GM23338 (cell line): Measurements from ENCODE around the gene IGSF21. TPM values are rescaled to one million over a fixed set of nuclear protein-coding genes. Genes with fewer than 3 reads are reported as not detected.
"Not testable (repeated sequence)": the region's sequence is repeated elsewhere in the genome, so short reads cannot be mapped to it uniquely, and the experiment has no call there.

Source experiments
- ATAC-seq: fragments of 200-7000 bp; cut with Tn5 transposase; 3 replicates; pipeline ENCODE4 v1.9.1; 2020
- DNase-seq: peaks from one replicate; pipeline ENCODE4 v3.0.0-alpha.2; 2015; ENCODE audit warnings: low spot score
- H2AFZ ChIP-seq: fragments of 200-600 bp; sonication (generic); 2 replicates; pipeline ENCODE4 v1.8.0; 2016; ENCODE audit warnings: antibody characterized with exemption, mild to moderate bottlenecking, moderate library complexity
- H3F3A ChIP-seq: fragments of 200-600 bp; sonication (generic); replicated peaks from 2 replicates; pipeline ENCODE4 v1.8.0; 2017; ENCODE audit warnings: antibody characterized with exemption, mixed run types, low read depth
- H3K27ac ChIP-seq: fragments of 200-600 bp; sonication (generic); 2 replicates; pipeline ENCODE4 v1.6.1; 2016; ENCODE audit warnings: low read depth
- H3K27me3 ChIP-seq: fragments of 200-600 bp; sonication (generic); 2 replicates; pipeline ENCODE4 v1.8.0; 2016; ENCODE audit warnings: mild to moderate bottlenecking, mixed run types, moderate library complexity; ENCODE audit not compliant: insufficient read depth
- H3K36me3 ChIP-seq: fragments of 200-600 bp; sonication (generic); 2 replicates; pipeline ENCODE4 v1.8.0; 2016; ENCODE audit warnings: mild to moderate bottlenecking; ENCODE audit not compliant: insufficient read depth
- H3K4me1 ChIP-seq: fragments of 200-600 bp; sonication (generic); 2 replicates; pipeline ENCODE4 v1.8.0; 2016; ENCODE audit warnings: mild to moderate bottlenecking, moderate library complexity; ENCODE audit not compliant: insufficient read depth
- H3K4me2 ChIP-seq: fragments of 200-600 bp; sonication (generic); 2 replicates; pipeline ENCODE4 v1.7.1; 2017; ENCODE audit warnings: mixed run types
- H3K4me3 ChIP-seq: fragments of 200-600 bp; sonication (generic); 2 replicates; pipeline ENCODE4 v1.6.1; 2016; ENCODE audit warnings: mixed run types
- H3K79me2 ChIP-seq: fragments of 200-600 bp; sonication (generic); replicated peaks from 2 replicates; pipeline ENCODE4 v1.8.0; 2017; ENCODE audit warnings: mild to moderate bottlenecking; ENCODE audit not compliant: insufficient read depth
- H3K9me2 ChIP-seq: fragments of 200-600 bp; sonication (generic); 2 replicates; pipeline ENCODE4 v1.8.0; 2017; ENCODE audit not compliant: insufficient read depth
- H4K20me1 ChIP-seq: fragments of 200-600 bp; sonication (generic); replicated peaks from 2 replicates; pipeline ENCODE4 v1.8.0; 2017; ENCODE audit warnings: mild to moderate bottlenecking; ENCODE audit not compliant: insufficient read depth
- H3K27ac Mint-ChIP-seq: 2 replicates; pipeline ENCODE4 v1.8.0; 2020; ENCODE audit warnings: inconsistent platforms, mild to moderate bottlenecking, moderate library complexity, mixed read lengths
- H3K27me3 Mint-ChIP-seq: 3 replicates; pipeline ENCODE4 v1.8.0; 2022; ENCODE audit warnings: low read depth, mild to moderate bottlenecking, moderate library complexity, mixed read lengths, inconsistent platforms; ENCODE audit not compliant: insufficient read depth, poor library complexity
- H3K36me3 Mint-ChIP-seq: 3 replicates; pipeline ENCODE4 v1.8.0; 2021; ENCODE audit warnings: low read depth, mild to moderate bottlenecking, inconsistent platforms, moderate library complexity, mixed read lengths
- H3K4me1 Mint-ChIP-seq: 3 replicates; pipeline ENCODE4 v1.8.0; 2020; ENCODE audit warnings: mild to moderate bottlenecking, inconsistent platforms, mixed read lengths
- H3K4me3 Mint-ChIP-seq: 3 replicates; pipeline ENCODE4 v1.8.0; 2021; ENCODE audit warnings: moderate library complexity, mild to moderate bottlenecking, inconsistent platforms, mixed read lengths
- H3K9me3 Mint-ChIP-seq: 3 replicates; pipeline ENCODE4 v1.8.0; 2020; ENCODE audit warnings: moderate library complexity, mild to moderate bottlenecking, inconsistent platforms, mixed read lengths
- CTCF ChIP-seq, 2 experiments: fragments of 200-600 bp in 1 of 2; sonication (generic) in 1 of 2; conservative IDR thresholded peaks; 2 replicates each; pipeline versions ENCODE4 v1.5.1 to v1.6.1; 2016 to 2017; ENCODE audit warnings: antibody characterized with exemption in 2 of 2, low read depth in 2 of 2, mild to moderate bottlenecking in 2 of 2, moderate library complexity in 1 of 2
- EZH2 ChIP-seq: fragments of 200-600 bp; sonication (generic); IDR thresholded peaks from one replicate; pipeline ENCODE4 v1.8.0; 2017; ENCODE audit warnings: antibody characterized with exemption, mild to moderate bottlenecking, low read depth; ENCODE audit not compliant: unreplicated experiment
- JUNB ChIP-seq: IDR thresholded peaks from one replicate; pipeline ENCODE4 v1.6.1; 2016; ENCODE audit warnings: antibody characterized with exemption; ENCODE audit not compliant: unreplicated experiment
- NANOG ChIP-seq: IDR thresholded peaks from 2 replicates; pipeline ENCODE4 v1.6.1; 2016; ENCODE audit warnings: antibody characterized with exemption, borderline replicate concordance
- POLR2AphosphoS5 ChIP-seq: IDR thresholded peaks from 2 replicates; pipeline ENCODE4 v1.6.1; 2016; ENCODE audit warnings: antibody characterized with exemption, low read depth
- STAT1 ChIP-seq: IDR thresholded peaks from one replicate; pipeline ENCODE4 v1.6.1; 2016; ENCODE audit warnings: antibody characterized with exemption; ENCODE audit not compliant: unreplicated experiment
- ZNF114 ChIP-seq: fragments of 250-450 bp; sonication (Bioruptor Pico); IDR thresholded peaks from 2 replicates; pipeline ENCODE4 v1.5.0; 2020; ENCODE audit warnings: mild to moderate bottlenecking, moderate library complexity
- polyA plus RNA-seq: library from polyadenylated mRNA; unstranded; fragments of >200 nt; fragmentation: Nextera tagmentation; extraction: Ambion mirVana; gene quantifications from 2 replicates; pipeline ENCODE4 v1.2.1, GENCODE V29; 2016
- total RNA-seq: library from RNA; depleted of rRNA; stranded (reverse); fragments of >200 nt; shearing (Covaris generic); gene quantifications from 2 replicates; pipeline ENCODE4 v1.2.3, GENCODE V29; 2014

The IGSF21 gene
- total and polyA plus RNA-seq, 2 experiments from 2014 or later: 15.6 to 15.7 TPM

DNA sequence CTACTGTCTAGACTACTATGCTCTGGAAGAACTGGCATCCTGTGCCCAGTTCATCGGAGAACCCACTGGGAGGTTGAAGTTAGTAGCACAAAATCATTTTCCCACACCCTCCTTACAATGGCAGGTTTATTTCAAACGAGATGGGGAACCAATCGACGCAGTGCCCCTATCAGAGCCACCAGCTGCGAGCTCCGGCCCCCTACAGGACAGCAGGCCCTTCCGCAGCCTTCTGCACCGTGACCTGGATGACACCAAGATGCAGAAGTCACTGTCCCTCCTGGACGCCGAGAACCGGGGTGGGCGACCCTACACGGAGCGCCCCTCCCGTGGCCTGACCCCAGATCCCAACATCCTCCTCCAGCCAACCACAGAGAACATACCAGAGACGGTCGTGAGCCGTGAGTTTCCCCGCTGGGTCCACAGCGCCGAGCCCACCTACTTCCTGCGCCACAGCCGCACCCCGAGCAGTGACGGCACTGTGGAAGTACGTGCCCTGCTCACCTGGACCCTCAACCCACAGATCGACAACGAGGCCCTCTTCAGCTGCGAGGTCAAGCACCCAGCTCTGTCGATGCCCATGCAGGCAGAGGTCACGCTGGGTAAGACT lies 257.6 kb downstream of the IGSF21 start:
- H3K4me2 ChIP-seq: no peak overlapping the region
- peaks cover 5% of the 10 kb centered on the region; the same call in 1 of the 3 replicates for H3K9me3 Mint-ChIP-seq
- no peaks in the 10 kb centered on the region for H4K20me1 ChIP-seq
- peaks cover 15% of the 10 kb centered on the region for H3K36me3 Mint-ChIP-seq
- no peak overlapping the region for H3K27ac Mint-ChIP-seq
- H3K79me2 ChIP-seq: no peaks in the 10 kb centered on the region
- H3K4me3 Mint-ChIP-seq: no peak overlapping the region
- DNase-seq (peak; percentile 33), ATAC-seq (peak; percentile 48)
- no peaks in the 10 kb centered on the region for H3K27me3 ChIP-seq
- no peaks in the 10 kb centered on the region for H3F3A ChIP-seq
- H3K4me1 ChIP-seq: no peaks in the 10 kb centered on the region
- H2AFZ ChIP-seq: no peak overlapping the region
- no peaks in the 10 kb centered on the region for H3K36me3 ChIP-seq
- H3K9me2 ChIP-seq: no peaks in the 10 kb centered on the region; the same call in 1 of the 2 replicates
- H3K27me3 Mint-ChIP-seq: peaks cover 11% of the 10 kb centered on the region
- H3K4me3 ChIP-seq: no peak overlapping the region
- H3K27ac ChIP-seq: no peak overlapping the region
- H3K4me1 Mint-ChIP-seq: peaks cover 9% of the 10 kb centered on the region
- TF ChIP-seq CTCF (conservative IDR thresholded peaks at IDR 0.05; ENCODE audit: low read depth in 2 of 2): peak; percentile 23 to 34
- TF ChIP-seq JUNB: no peak

- not testable (repeated sequence) for H3K4me2 ChIP-seq, ATAC-seq, H3K27ac ChIP-seq, H3K4me1 Mint-ChIP-seq, H3K4me3 Mint-ChIP-seq, H4K20me1 ChIP-seq, H3K9me3 Mint-ChIP-seq, H3K36me3 ChIP-seq, H3K27me3 Mint-ChIP-seq, H3K4me1 ChIP-seq, H3F3A ChIP-seq, H2AFZ ChIP-seq, H3K79me2 ChIP-seq, H3K27ac Mint-ChIP-seq, DNase-seq, H3K36me3 Mint-ChIP-seq, H3K9me2 ChIP-seq, H3K4me3 ChIP-seq, H3K27me3 ChIP-seq
Measured at GRCh38 chr1:18372505-18372904, 264.9 kb downstream of the IGSF21 start.

DNA sequence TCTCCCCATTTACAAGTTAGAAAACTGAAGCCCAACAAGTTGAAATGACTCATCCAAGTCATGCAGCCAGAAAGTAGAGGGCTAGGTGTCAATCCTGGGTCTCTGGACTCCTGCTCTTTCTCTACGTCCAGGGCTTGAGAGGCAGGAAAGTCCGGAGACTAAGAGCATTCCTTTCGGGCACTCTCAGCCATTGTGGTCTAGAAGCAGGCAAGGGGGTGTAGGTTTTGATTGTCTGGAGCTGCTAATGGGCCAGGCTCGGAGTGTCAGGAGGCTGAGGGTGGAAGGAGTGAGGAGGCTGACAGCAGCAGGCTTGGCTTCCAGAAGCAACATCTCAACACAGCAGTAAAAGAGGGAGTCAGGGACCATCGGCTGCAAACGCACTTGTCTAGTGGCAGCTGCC lies 265.6 kb downstream of the IGSF21 start:
- Histone ChIP-seq H3K4me3 (no peak overlapping the region), H3K4me1 (0 out of 2 replicates have a peak, but pooled peaks cover 4% of the 10 kb centered on the region), H4K20me1 (no peaks in the 10 kb centered on the region), H3K4me2 (no peak overlapping the region), H3K27ac (no peak overlapping the region), H3K9me2 (0 out of 2 replicates have a peak, but pooled peaks cover 6% of the 10 kb centered on the region), H3K36me3 (no peaks in the 10 kb centered on the region), H3K79me2 (no peaks in the 10 kb centered on the region), H3K27me3 (no peaks in the 10 kb centered on the region), H2AFZ (no peak overlapping the region), H3F3A (no peaks in the 10 kb centered on the region)
- DNase-seq: no peak
- Mint-ChIP-seq H3K36me3 (no peaks in the 10 kb centered on the region; the same call in 2 of the 3 replicates), H3K27ac (no peak overlapping the region), H3K9me3 (peaks cover 3% of the 10 kb centered on the region; the same call in 2 of the 3 replicates), H3K4me3 (no peak overlapping the region), H3K27me3 (peaks cover 9% of the 10 kb centered on the region), H3K4me1 (peaks cover 6% of the 10 kb centered on the region; the same call in 2 of the 3 replicates)
- ATAC-seq: no peak
- no peak for TF ChIP-seq NANOG
- TF ChIP-seq POLR2AphosphoS5: no peak
- TF ChIP-seq STAT1: no peak
- TF ChIP-seq ZNF114: no peak
- TF ChIP-seq CTCF (conservative IDR thresholded peaks at IDR 0.05; ENCODE audit: low read depth in 2 of 2): no peak
- TF ChIP-seq EZH2: no peak
